Measurements from ENCODE around the gene ZNF324B.
"Not testable (repeated sequence)": the region's sequence is repeated elsewhere in the genome, so short reads cannot be mapped to it uniquely, and the experiment has no call there.

DNA sequence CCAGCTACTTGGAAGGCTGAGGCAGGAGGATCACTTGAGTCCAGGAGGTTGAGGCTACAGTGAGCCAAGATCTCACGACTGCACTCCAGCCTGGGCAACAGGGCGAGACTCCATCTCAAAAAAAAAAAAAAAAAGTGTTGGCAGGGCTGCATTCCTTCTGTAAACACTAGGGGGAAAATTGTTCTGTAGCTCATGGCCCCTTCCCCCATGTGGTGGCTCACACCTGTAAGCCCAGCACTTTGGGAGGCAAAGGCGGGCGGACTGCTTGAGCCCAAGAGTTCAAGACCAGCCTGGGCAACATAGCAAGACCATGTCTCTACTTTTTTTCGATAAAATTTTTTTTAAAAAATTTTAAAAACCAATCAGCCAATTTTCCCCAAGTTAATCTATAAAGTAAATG lies 32.9 kb downstream of the ZNF324B start:
- TF ChIP-seq CTCF (IDR thresholded peaks at IDR 0.05; ENCODE audit: low read depth, low read length), result not testable (repeated sequence)
- TF ChIP-seq, protein P1, sequence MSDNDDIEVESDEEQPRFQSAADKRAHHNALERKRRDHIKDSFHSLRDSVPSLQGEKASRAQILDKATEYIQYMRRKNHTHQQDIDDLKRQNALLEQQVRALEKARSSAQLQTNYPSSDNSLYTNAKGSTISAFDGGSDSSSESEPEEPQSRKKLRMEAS (IDR thresholded peaks at IDR 0.05; ENCODE audit: low read depth, low read length), result not testable (repeated sequence)
